ENCODE results near the gene AFF1. TPM values are rescaled to one million over a fixed set of nuclear protein-coding genes. Genes with fewer than 3 reads are reported as not detected.
"Not testable (repeated sequence)": the region's sequence is repeated elsewhere in the genome, so short reads cannot be mapped to it uniquely, and the experiment has no call there.

AFF1 gene
- total RNA-seq, 4 donors from 2014 or later, result 72.5 to 128 (median 108) TPM

DNA sequence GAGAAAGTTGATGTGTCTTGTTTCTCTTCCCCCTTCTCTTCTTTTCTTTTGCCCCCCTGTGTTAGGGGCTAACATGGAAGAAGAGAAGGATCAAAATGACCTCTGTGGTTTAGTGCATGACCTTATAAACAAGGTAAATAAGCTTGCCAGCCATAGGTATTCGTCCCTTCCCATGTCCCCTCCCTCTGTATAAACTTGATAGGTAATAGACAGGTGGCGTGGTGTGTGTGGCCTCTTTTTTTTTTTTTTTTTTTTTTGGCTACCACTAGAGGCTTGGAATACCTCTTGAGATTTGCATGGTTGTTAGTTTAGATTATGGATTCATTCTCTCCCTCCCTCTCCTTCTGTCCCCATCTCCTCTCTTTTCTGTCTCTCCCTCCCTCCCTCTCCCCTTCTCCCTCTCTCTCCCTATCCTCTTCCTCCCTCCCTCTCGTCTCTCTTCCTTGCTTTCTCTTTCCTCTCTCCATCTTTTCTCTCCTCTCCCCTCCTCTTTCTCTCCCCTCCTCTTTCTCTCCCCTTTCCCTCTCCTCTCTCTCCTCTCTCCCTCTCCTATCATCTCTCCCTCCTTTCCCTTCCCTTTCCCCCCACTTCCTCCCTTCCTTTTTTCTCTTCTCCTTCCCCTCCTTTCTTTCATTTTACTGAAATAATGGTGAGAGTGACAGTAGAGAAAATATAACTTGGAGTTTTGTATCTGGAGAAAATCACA lies 134.4 kb downstream of the AFF1 start:
- Histone ChIP-seq H3K9me3 (no peaks in the 10 kb centered on the region), H3K27ac (peak overlapping the region in 2 of 4 donors; percentile 16 to 31), H3K4me3 (no peak overlapping the region), H3K4me1 (peaks cover 0 to 48% (median 0%) of the 10 kb centered on the region in 4 donors), H3K36me3 (no peaks in the 10 kb centered on the region), H3K27me3 (no peaks in the 10 kb centered on the region)
- TF ChIP-seq POLR2A (IDR thresholded peaks at IDR 0.05), result no peak
- TF ChIP-seq, protein P1, sequence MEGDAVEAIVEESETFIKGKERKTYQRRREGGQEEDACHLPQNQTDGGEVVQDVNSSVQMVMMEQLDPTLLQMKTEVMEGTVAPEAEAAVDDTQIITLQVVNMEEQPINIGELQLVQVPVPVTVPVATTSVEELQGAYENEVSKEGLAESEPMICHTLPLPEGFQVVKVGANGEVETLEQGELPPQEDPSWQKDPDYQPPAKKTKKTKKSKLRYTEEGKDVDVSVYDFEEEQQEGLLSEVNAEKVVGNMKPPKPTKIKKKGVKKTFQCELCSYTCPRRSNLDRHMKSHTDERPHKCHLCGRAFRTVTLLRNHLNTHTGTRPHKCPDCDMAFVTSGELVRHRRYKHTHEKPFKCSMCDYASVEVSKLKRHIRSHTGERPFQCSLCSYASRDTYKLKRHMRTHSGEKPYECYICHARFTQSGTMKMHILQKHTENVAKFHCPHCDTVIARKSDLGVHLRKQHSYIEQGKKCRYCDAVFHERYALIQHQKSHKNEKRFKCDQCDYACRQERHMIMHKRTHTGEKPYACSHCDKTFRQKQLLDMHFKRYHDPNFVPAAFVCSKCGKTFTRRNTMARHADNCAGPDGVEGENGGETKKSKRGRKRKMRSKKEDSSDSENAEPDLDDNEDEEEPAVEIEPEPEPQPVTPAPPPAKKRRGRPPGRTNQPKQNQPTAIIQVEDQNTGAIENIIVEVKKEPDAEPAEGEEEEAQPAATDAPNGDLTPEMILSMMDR (IDR thresholded peaks at IDR 0.05), result no peak
- no peak for DNase-seq

DNA sequence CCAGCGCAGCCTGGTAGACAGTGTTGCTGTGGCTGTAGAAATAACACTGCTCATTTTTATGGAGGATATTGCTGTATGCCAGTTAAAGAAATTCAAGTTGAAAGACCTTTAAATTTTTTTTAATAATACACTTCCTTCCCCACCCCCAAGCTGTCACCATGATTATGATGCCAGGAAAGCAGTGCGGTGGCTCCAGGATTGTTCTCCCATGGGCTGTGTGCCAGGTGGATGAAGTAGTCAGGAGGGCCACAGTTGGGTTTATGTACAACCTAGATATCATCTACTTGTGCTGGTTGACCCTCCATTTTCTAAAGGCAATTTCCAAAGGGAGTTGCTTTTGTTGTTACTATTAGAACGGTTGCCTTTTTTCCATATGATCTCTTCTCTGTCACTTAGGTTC lies 136.6 kb downstream of the AFF1 start:
- Histone ChIP-seq H3K36me3 (no peaks in the 10 kb centered on the region), H3K4me3 (no peak overlapping the region), H3K9me3 (no peaks in the 10 kb centered on the region), H3K27ac (peak overlapping the region in 2 of 4 donors; percentile 3 to 53), H3K4me1 (peaks cover 0 to 54% (median 0%) of the 10 kb centered on the region in 4 donors), H3K27me3 (no peaks in the 10 kb centered on the region)
- TF ChIP-seq, protein P1 (IDR thresholded peaks at IDR 0.05), result no peak
- TF ChIP-seq POLR2A (IDR thresholded peaks at IDR 0.05), result no peak
- no peak for DNase-seq

GRCh38 chr4:87072545-87072944 lies 137.7 kb downstream of the AFF1 start:
- not testable (repeated sequence) for H3K36me3 ChIP-seq, H3K9me3 ChIP-seq, DNase-seq, H3K27me3 ChIP-seq, H3K27ac ChIP-seq, H3K4me3 ChIP-seq
- H3K4me1 ChIP-seq, result peaks cover 0 to 58% (median 0%) of the 10 kb centered on the region in 4 donors

- DNase-seq, result peak in 2 of 3 donors; percentile 83 to 89
- H3K9me3 ChIP-seq, result no peaks in the 10 kb centered on the region
- H3K4me1 ChIP-seq, result peaks cover 0 to 59% (median 0%) of the 10 kb centered on the region in 4 donors
- TF ChIP-seq, protein P1 (IDR thresholded peaks at IDR 0.05), result no peak
- TF ChIP-seq POLR2A (IDR thresholded peaks at IDR 0.05), result no peak
- H3K27me3 ChIP-seq, result no peaks in the 10 kb centered on the region
- peak overlapping the region in 1 of 4 donors; percentile 18 for H3K4me3 ChIP-seq
- H3K27ac ChIP-seq, result peak overlapping the region; percentile 11 to 70 (median 24)
- H3K36me3 ChIP-seq, result no peaks in the 10 kb centered on the region
Observed at GRCh38 chr4:87073199-87074120, 138.6 kb downstream of the AFF1 start.

- H3K27ac ChIP-seq, result peak overlapping the region in 2 of 4 donors; percentile 27 to 70
- DNase-seq, result no peak
Observed at GRCh38 chr4:87074121-87074488, 139.3 kb downstream of the AFF1 start.

More at GRCh38 chr4:87074121-87074488, 139.3 kb downstream of the AFF1 start:
- H3K4me3 ChIP-seq, result no peak overlapping the region
- H3K9me3 ChIP-seq, result no peaks in the 10 kb centered on the region
- H3K36me3 ChIP-seq, result no peaks in the 10 kb centered on the region
- peaks cover 0 to 53% (median 0%) of the 10 kb centered on the region in 4 donors for H3K4me1 ChIP-seq
- no peak for TF ChIP-seq POLR2A (IDR thresholded peaks at IDR 0.05)
- TF ChIP-seq, protein P1 (IDR thresholded peaks at IDR 0.05), result no peak
- H3K27me3 ChIP-seq, result no peaks in the 10 kb centered on the region
